Measurements from ENCODE around the gene NTNG1. TPM values are rescaled to one million over a fixed set of nuclear protein-coding genes. Genes with fewer than 3 reads are reported as not detected.

The NTNG1 gene
- total RNA-seq, 2 experiments from 2014 or later: 2.3 to 5.9 TPM

- Histone ChIP-seq H3K27ac (ENCODE audit: low read depth, low read length, poor library complexity, severe bottlenecking) (no peak overlapping the region), H3K79me2 (ENCODE audit: insufficient read depth, low read depth, low read length) (no peaks in the 10 kb centered on the region), H3K9me3 (ENCODE audit: low read length) (no peaks in the 10 kb centered on the region), H3K4me1 (ENCODE audit: insufficient read depth, low read length, poor library complexity, severe bottlenecking) (peaks cover 4% of the 10 kb centered on the region), H3K9me2 (ENCODE audit: insufficient read depth, low read length) (no peaks in the 10 kb centered on the region), H3K36me3 (ENCODE audit: insufficient read depth, low read length) (no peaks in the 10 kb centered on the region), H3K4me3 (ENCODE audit: low read depth, low read length, poor library complexity, severe bottlenecking) (no peak overlapping the region), H3K4me2 (ENCODE audit: low read length) (no peak overlapping the region), H2AFZ (ENCODE audit: low read length) (no peak overlapping the region), H4K20me1 (ENCODE audit: insufficient read depth, low read length) (no peaks in the 10 kb centered on the region)
- ChIA-PET POLR2A (interaction anchor here (1.0 to 1.8 kb wide), 3 partner anchors 7 to 469 kb away, joined by 4 read pairs; partner anchors contain the start of gene PRMT6), CTCF (ENCODE audit: unreplicated experiment) (no interaction called here)
- DNase-seq (ENCODE audit: low spot score): no peak
- TF ChIP-seq EZH2phosphoT487 (IDR thresholded peaks at IDR 0.05; ENCODE audit: borderline replicate concordance, low read depth, low read length) (no peak), CTCF (conservative IDR thresholded peaks at IDR 0.05; ENCODE audit: low read length) (no peak)
- BruUV-seq (replicated peaks): no TSS peak
- intact Hi-C loops (cut with micrococcal nuclease; ENCODE audit: unreplicated experiment): loop anchor here (5.0 kb wide), 1 partner anchor 384 kb away; the partner anchor contains the start of gene NTNG1
Measured at GRCh38 chr1:107525961-107526360, 385.1 kb downstream of the NTNG1 start.

- TF ChIP-seq EZH2phosphoT487 (IDR thresholded peaks at IDR 0.05; ENCODE audit: borderline replicate concordance, low read depth, low read length) (no peak), CTCF (conservative IDR thresholded peaks at IDR 0.05; ENCODE audit: low read length) (no peak)
- Histone ChIP-seq H3K9me3 (ENCODE audit: low read length) (no peaks in the 10 kb centered on the region), H3K27ac (ENCODE audit: low read depth, low read length, poor library complexity, severe bottlenecking) (no peak overlapping the region), H3K9me2 (ENCODE audit: insufficient read depth, low read length) (no peaks in the 10 kb centered on the region), H4K20me1 (ENCODE audit: insufficient read depth, low read length) (no peaks in the 10 kb centered on the region), H3K36me3 (ENCODE audit: insufficient read depth, low read length) (no peaks in the 10 kb centered on the region), H2AFZ (ENCODE audit: low read length) (no peak overlapping the region), H3K4me3 (ENCODE audit: low read depth, low read length, poor library complexity, severe bottlenecking) (no peak overlapping the region), H3K79me2 (ENCODE audit: insufficient read depth, low read depth, low read length) (no peaks in the 10 kb centered on the region), H3K4me2 (ENCODE audit: low read length) (no peak overlapping the region), H3K4me1 (ENCODE audit: insufficient read depth, low read length, poor library complexity, severe bottlenecking) (peaks cover 4% of the 10 kb centered on the region)
- intact Hi-C loops (cut with micrococcal nuclease; ENCODE audit: unreplicated experiment): loop anchor here (5.0 kb wide), 1 partner anchor 384 kb away; the partner anchor contains the start of gene NTNG1
- CTCF ChIA-PET (ENCODE audit: unreplicated experiment): no interaction called here
- no peak for DNase-seq (ENCODE audit: low spot score)
- POLR2A ChIA-PET: interaction anchor here (1.0 to 1.8 kb wide), 3 partner anchors 8 to 470 kb away, joined by 4 read pairs; partner anchors contain the start of gene PRMT6
- BruUV-seq (replicated peaks): no TSS peak
Measured at GRCh38 chr1:107526524-107527198, 385.8 kb downstream of the NTNG1 start.
